ENCODE measurements around the gene TCF25.

The TCF25 gene

GRCh38 chr16:89880477-89881367 lies 7.3 kb downstream of the TCF25 start:
- DNase-seq = no peak

GRCh38 chr16:89881368-89881730 lies 8.0 kb downstream of the TCF25 start:
- DNase-seq = no peak

- no peak for DNase-seq
These were observed 10.1 kb downstream of the TCF25 start for GRCh38 chr16:89883346-89884040.

DNA sequence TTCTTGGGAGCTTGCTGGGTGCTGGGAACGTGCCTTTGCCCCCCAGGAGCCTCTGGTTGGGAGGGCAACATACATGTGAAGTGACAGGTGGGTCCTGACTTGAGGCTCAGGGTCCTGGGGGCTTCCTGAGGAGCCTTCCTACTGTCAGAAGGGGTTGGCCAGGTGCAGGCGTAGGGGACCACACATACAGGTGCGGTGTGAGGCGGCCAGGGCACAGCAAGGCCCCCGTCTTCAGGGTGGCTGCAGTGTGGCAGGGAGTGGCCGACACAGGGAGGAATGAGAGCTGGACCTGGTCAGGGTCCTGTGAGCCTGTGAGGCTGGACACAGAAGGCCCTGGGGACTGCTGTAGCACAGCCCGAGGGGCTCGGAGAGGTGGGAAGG lies 10.6 kb downstream of the TCF25 start:
- DNase-seq = no peak

DNA sequence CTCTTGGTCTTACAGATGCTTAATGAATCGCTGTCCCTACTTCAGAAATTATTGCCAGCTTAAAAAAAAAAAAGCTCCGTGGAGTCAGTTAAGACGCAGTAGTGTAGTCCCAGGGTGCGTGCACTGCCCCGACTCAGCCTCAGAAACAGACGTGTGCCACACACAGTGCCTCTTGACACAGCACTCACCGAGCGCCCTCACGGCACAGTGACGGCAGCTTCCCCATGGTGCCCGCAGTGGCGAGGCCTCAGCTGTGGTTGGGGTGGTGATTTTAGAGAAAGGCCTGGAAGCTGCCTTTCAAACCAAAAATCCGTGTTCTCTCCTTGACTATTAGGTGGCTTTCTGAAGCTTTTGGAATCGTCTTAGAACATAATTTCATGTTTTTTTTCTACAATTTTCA lies 13.9 kb downstream of the TCF25 start:
- no peak for DNase-seq

GRCh38 chr16:89890200-89890599 lies 16.8 kb downstream of the TCF25 start:
- DNase-seq = peak; percentile 16 to 21

DNA sequence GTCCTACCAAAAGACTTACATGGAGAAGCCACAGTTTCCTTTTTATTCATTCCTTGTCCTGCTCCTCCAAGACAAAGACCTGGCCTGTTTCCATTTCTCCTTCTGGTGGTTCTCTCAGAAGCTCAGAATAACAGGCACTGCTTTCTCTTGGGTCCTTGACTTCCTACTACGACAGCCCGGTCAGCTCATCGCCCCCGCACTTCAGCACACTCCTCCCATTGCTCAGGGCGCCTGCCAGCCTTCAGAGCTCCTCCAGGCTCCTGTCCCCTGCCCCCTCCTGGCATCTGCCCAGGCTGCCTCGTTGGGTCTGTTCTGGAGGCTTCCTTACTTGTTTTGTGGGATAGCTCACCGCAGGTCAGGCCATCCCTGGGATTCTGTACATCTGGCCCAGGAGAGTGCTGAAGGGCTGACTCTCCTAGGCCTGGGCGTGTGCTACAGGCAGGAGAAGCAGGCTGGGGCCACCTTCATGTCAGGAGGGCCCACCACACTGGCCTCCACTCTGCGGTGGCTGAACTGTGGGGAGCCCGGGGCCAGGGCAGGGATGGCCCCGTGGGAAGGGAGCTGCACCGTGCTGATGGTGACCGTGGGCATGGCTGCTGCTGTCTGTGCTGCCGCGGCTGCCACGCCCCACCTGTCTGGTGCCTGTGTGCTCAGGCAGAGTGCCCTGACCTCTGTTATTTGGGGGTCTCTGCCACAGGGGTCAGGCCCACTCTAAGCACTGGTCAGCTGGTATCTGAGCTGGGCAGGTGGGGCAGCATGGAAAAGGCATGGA lies 17.7 kb downstream of the TCF25 start:
- DNase-seq = no peak

DNA sequence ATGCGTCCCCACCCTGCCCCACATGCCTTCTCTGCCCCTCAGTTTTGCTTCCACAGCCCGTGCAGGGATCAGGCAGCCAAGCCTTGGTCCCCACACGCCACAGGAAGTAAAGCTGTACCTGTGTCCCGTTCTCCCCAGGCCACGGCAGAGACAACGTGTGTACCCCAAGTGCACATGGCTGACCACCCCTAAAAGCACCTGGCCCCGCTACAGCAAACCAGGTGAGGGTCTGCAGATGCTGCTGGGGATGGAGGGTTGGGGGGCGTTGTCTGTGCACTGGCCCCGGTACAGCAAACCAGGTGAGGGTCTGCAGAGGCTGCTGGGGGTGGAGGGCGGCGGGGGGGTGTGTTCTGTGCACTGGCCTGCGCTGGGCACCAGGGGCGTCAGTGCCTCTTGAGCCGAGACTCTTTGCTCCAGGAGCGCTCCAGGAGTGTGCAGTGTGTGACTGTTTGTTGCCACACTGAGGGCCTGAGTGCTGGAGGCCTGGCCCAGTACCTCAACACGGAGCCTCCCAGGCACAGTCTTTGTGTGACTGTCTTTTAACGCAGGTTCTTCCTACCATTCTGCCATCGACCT lies 18.8 kb downstream of the TCF25 start:
- no peak for DNase-seq

GRCh38 chr16:89892635-89893034 lies 19.2 kb downstream of the TCF25 start:
- no peak for DNase-seq

- DNase-seq = no peak
These were observed 20.5 kb downstream of the TCF25 start for GRCh38 chr16:89893642-89894548.

DNA sequence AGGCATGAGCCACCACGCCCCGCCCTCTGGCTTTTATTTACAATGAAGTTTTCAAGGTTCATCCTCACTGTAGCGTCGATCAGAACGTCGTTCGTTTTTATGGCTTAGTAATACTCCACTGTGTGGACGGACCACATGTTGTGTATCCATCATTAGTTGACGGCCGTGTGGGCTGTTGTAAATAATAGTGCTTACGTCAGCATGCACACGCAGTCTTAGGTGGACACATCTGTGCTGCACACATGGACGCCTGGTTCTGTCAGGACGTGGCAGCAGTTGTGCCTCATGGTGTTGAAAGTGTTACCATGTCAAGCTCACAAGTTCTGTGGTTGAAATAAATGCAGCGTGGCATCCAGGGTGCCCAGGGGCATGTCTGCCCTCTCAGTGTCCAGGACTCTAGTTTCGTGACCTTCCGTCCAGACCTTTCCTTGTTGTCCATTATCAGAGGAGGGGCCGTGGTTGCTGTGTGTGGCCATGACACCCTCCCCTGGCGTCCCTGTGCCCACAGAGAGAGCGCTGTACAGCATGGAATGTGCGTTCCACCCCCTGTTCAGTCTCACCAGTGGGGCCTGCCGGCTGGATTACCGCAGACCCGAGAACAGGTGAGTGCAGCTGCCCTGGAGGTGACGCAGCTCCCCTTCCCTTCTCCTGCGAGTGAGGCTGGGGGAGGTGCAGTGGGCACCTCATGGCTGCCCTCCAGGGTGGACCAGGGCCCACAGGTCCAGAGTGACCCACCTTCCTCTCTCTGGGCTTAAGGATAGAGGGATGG lies 22.3 kb downstream of the TCF25 start:
- DNase-seq = no peak

- DNase-seq = no peak
These were observed 23.8 kb downstream of the TCF25 start for GRCh38 chr16:89897204-89897603.

- no peak for DNase-seq
These were observed 25.0 kb downstream of the TCF25 start for GRCh38 chr16:89898201-89898967.

- DNase-seq = no peak
These were observed 26.6 kb downstream of the TCF25 start for GRCh38 chr16:89899879-89900481.

- DNase-seq = no peak
These were observed 27.5 kb downstream of the TCF25 start for GRCh38 chr16:89900885-89901284.

GRCh38 chr16:89902980-89903379 lies 29.6 kb downstream of the TCF25 start:
- DNase-seq = no peak

DNA sequence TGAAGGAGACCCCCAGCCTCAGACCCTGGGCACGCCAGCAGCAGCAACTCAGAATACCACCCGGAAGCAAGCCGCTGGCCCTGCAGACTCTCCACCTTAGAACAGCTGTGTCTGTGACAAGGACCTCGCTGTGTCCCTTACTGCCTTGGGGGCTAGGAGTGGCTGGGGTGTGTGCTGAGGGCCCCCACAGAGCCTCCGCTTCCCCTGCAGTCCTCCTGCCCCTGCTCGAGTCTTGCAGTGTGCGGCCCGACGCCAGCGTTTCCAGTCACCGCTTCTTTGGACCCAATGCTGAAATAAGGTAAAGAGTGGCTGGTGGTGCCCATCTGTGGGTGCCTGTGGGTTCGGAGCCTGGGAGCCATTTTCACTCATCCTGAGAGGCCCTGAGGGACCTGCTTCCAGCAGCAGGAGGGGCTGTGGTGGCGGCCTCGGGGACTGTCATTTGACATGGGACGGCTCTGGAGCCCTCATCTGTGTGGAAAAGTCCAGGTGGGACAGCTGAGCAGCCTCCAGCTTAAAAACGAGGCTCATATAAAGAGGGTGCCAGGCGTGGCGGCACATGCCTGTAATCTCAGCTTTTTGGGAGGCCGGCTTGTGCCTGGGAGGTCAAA lies 30.6 kb downstream of the TCF25 start:
- DNase-seq = no peak

- DNase-seq = no peak
These were observed 31.5 kb downstream of the TCF25 start for GRCh38 chr16:89904606-89905510.
